ENCODE results near the gene HEBP1. TPM values are rescaled to one million over a fixed set of nuclear protein-coding genes. Genes with fewer than 3 reads are reported as not detected.

HEBP1 gene
- total RNA-seq, 1 experiment from 2014 or later = 19.3 TPM

DNA sequence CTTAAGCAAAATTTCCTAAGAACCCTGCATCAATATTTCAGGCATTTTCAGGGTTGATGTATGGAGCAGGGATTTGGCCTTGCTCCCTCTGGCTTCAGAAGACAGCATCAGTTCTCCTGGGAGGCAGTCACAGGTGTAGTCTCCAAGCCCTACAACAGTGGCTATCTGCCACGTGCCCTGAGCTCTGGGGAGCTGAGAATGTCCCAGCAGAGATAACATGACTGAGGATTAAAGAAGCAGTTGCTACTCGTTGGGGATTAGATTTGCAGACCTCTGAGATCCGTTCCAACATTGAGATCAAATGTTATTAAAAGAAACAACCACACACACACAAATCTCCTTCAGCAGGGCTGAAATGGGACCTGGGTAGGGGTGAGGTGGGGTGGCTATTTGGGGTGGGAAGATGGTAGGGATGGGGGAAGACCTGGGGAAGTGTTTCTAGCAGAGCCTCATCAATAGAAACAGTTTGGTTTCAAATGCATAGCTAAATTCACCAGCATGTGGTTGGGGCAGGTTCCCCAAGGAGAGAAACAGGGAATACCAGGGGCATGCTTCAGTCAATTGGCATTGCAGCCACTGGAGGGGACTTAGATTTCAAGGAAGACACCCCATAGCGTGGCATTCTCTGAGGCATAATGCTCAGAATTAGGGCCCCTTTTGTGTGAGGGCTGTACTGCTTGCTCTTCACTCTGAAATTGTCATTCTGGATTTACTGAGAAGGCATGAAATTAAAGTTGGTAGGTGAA, 28.9 kb upstream of the HEBP1 start:
- BruUV-seq (replicated peaks) = no TSS peak
- CTCF ChIA-PET = interaction anchor here (0.6 kb wide), 1 partner anchor 36 kb away, joined by 3 read pairs; no protein-coding TSS in a partner anchor
- in situ Hi-C loops (cut with HindIII; ENCODE audit: low pct_unique_long_range_greater_than_20kb, low sequenced_read_pairs) (no loop called here), intact Hi-C loops (cut with micrococcal nuclease; ENCODE audit: unreplicated experiment) (no loop called here)
- Histone ChIP-seq H3K36me3 (ENCODE audit: control insufficient read depth, insufficient read depth, low read length) (no peaks in the 10 kb centered on the region), H3K9me3 (ENCODE audit: control insufficient read depth, insufficient read depth, low read depth, low read length) (no peaks in the 10 kb centered on the region), H3K27me3 (ENCODE audit: control insufficient read depth, insufficient read depth, low read length) (no peaks in the 10 kb centered on the region), H3K4me3 (ENCODE audit: low read depth in 2 of 2, low read length in 2 of 2) (no peak overlapping the region), H3K27ac (ENCODE audit: low read length) (no peak overlapping the region), H3K4me1 (ENCODE audit: control insufficient read depth, insufficient read depth, low read length) (no peaks in the 10 kb centered on the region; the same call in 1 of the 2 replicates)
- TF ChIP-seq, protein P1, sequence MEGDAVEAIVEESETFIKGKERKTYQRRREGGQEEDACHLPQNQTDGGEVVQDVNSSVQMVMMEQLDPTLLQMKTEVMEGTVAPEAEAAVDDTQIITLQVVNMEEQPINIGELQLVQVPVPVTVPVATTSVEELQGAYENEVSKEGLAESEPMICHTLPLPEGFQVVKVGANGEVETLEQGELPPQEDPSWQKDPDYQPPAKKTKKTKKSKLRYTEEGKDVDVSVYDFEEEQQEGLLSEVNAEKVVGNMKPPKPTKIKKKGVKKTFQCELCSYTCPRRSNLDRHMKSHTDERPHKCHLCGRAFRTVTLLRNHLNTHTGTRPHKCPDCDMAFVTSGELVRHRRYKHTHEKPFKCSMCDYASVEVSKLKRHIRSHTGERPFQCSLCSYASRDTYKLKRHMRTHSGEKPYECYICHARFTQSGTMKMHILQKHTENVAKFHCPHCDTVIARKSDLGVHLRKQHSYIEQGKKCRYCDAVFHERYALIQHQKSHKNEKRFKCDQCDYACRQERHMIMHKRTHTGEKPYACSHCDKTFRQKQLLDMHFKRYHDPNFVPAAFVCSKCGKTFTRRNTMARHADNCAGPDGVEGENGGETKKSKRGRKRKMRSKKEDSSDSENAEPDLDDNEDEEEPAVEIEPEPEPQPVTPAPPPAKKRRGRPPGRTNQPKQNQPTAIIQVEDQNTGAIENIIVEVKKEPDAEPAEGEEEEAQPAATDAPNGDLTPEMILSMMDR (IDR thresholded peaks at IDR 0.05) = no peak
- no peak for TF ChIP-seq REST (IDR thresholded peaks at IDR 0.05; ENCODE audit: insufficient read depth in 1 of 2, low read depth in 2 of 2, low read length in 1 of 2)
- no peak for TF ChIP-seq TCF7L2 (IDR thresholded peaks at IDR 0.05; ENCODE audit: low read depth, low read length)
- no peak for TF ChIP-seq SIN3A (IDR thresholded peaks at IDR 0.05; ENCODE audit: borderline replicate concordance, insufficient read depth, low read depth, low read length)
- TF ChIP-seq POLR2AphosphoS5 (IDR thresholded peaks at IDR 0.05; ENCODE audit: low read depth, low read length) = no peak
- ATAC-seq (no peak), DNase-seq (ENCODE audit: low read depth, low spot score) (no peak)
- POLR2A ChIA-PET = interaction anchor here (0.5 to 0.6 kb wide), 2 partner anchors 72 to 182 kb away, joined by 3 read pairs; no protein-coding TSS in a partner anchor

DNA sequence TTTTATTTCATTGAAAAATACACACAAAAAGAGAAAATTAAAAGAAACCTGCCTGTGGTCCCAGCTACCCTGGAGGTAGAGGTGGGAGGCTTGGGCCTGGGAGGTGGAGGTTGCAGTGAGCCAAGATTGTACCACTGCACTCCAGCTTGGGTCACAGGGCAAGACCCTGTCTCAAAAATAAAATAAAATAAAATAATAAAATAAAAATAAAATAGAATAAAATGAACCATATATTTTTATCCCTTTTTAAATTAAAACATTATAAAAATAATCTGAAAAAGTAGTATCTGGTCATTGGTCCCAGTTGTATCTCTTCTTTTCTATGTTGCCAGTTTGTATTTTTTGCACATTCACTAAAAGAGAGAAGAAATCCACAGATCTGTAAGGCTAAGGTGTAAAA, 27.4 kb upstream of the HEBP1 start:
- no peaks in the 10 kb centered on the region for H3K36me3 ChIP-seq (ENCODE audit: control insufficient read depth, insufficient read depth, low read length)
- H3K4me3 ChIP-seq (ENCODE audit: low read depth in 2 of 2, low read length in 2 of 2) = no peak overlapping the region
- TF ChIP-seq POLR2AphosphoS5 (IDR thresholded peaks at IDR 0.05; ENCODE audit: low read depth, low read length) = no peak
- no peak for TF ChIP-seq TCF7L2 (IDR thresholded peaks at IDR 0.05; ENCODE audit: low read depth, low read length)
- TF ChIP-seq, protein P1 (IDR thresholded peaks at IDR 0.05) = no peak
- TF ChIP-seq SIN3A (IDR thresholded peaks at IDR 0.05; ENCODE audit: borderline replicate concordance, insufficient read depth, low read depth, low read length) = no peak
- TF ChIP-seq REST (IDR thresholded peaks at IDR 0.05; ENCODE audit: insufficient read depth in 1 of 2, low read depth in 2 of 2, low read length in 1 of 2) = no peak
- POLR2A ChIA-PET = no interaction called here
- in situ Hi-C loops (cut with HindIII; ENCODE audit: low pct_unique_long_range_greater_than_20kb, low sequenced_read_pairs) (no loop called here), intact Hi-C loops (cut with micrococcal nuclease; ENCODE audit: unreplicated experiment) (no loop called here)
- H3K27ac ChIP-seq (ENCODE audit: low read length) = no peak overlapping the region
- CTCF ChIA-PET = no interaction called here
- DNase-seq (ENCODE audit: low read depth, low spot score) (no peak), ATAC-seq (no peak)
- no peaks in the 10 kb centered on the region for H3K27me3 ChIP-seq (ENCODE audit: control insufficient read depth, insufficient read depth, low read length)
- H3K9me3 ChIP-seq (ENCODE audit: control insufficient read depth, insufficient read depth, low read depth, low read length) = no peaks in the 10 kb centered on the region
- no TSS peak for BruUV-seq (replicated peaks)
- H3K4me1 ChIP-seq (ENCODE audit: control insufficient read depth, insufficient read depth, low read length) = no peaks in the 10 kb centered on the region; the same call in 1 of the 2 replicates
